Measurements from ENCODE around the gene IPO7. TPM values are rescaled to one million over a fixed set of nuclear protein-coding genes. Genes with fewer than 3 reads are reported as not detected.

Gene IPO7
- total RNA-seq, 1 donor from 2014 or later: 120 TPM

- Histone ChIP-seq H3K4me3 (peak overlapping the region; percentile 74), H3K27me3 (no peaks in the 10 kb centered on the region), H3K36me3 (no peaks in the 10 kb centered on the region), H3K4me1 (peaks cover 14% of the 10 kb centered on the region), H3K27ac (peak overlapping the region; percentile 98), H3K9me3 (no peaks in the 10 kb centered on the region)
- DNase-seq: peak; percentile 92
- peak; percentile 79 for ATAC-seq
- intact Hi-C loops (cut with DNase I): no loop called here
- no peak for TF ChIP-seq CTCF (IDR thresholded peaks at IDR 0.05)
Observed at GRCh38 chr11:9461063-9461759, 76.8 kb downstream of the IPO7 start.

- H3K4me3 ChIP-seq: peak overlapping the region; percentile 74
- no peak for DNase-seq
- H3K4me1 ChIP-seq: peaks cover 14% of the 10 kb centered on the region
- no peak for ATAC-seq
- H3K9me3 ChIP-seq: no peaks in the 10 kb centered on the region
- no peaks in the 10 kb centered on the region for H3K27me3 ChIP-seq
- no peak for TF ChIP-seq CTCF (IDR thresholded peaks at IDR 0.05)
- intact Hi-C loops (cut with DNase I): no loop called here
- H3K36me3 ChIP-seq: no peaks in the 10 kb centered on the region
- peak overlapping the region; percentile 98 for H3K27ac ChIP-seq
Observed at GRCh38 chr11:9461760-9462134, 77.3 kb downstream of the IPO7 start.

- intact Hi-C loops (cut with DNase I): no loop called here
- no peaks in the 10 kb centered on the region for H3K9me3 ChIP-seq
- H3K27me3 ChIP-seq: no peaks in the 10 kb centered on the region
- H3K4me1 ChIP-seq: peaks cover 14% of the 10 kb centered on the region
- no peaks in the 10 kb centered on the region for H3K36me3 ChIP-seq
- DNase-seq: peak; percentile 33
- peak overlapping the region; percentile 74 for H3K4me3 ChIP-seq
- ATAC-seq: no peak
- peak overlapping the region; percentile 98 for H3K27ac ChIP-seq
- TF ChIP-seq CTCF (IDR thresholded peaks at IDR 0.05): no peak
Observed at GRCh38 chr11:9462172-9462799, 77.8 kb downstream of the IPO7 start.

GRCh38 chr11:9462806-9463537 lies 78.5 kb downstream of the IPO7 start:
- DNase-seq (no peak), ATAC-seq (no peak)
- Histone ChIP-seq H3K4me1 (peaks cover 14% of the 10 kb centered on the region), H3K27me3 (no peaks in the 10 kb centered on the region), H3K36me3 (no peaks in the 10 kb centered on the region), H3K4me3 (peak overlapping the region; percentile 74), H3K9me3 (no peaks in the 10 kb centered on the region), H3K27ac (peak overlapping the region; percentile 98)
- no peak for TF ChIP-seq CTCF (IDR thresholded peaks at IDR 0.05)
- intact Hi-C loops (cut with DNase I): no loop called here

- Histone ChIP-seq H3K4me3 (no peak overlapping the region), H3K27ac (no peak overlapping the region), H3K27me3 (no peaks in the 10 kb centered on the region), H3K9me3 (no peaks in the 10 kb centered on the region), H3K4me1 (no peaks in the 10 kb centered on the region), H3K36me3 (peaks cover 54% of the 10 kb centered on the region)
- TF ChIP-seq CTCF (IDR thresholded peaks at IDR 0.05): no peak
- ATAC-seq (no peak), DNase-seq (no peak)
- intact Hi-C loops (cut with DNase I): no loop called here
Observed at GRCh38 chr11:9470765-9471164, 86.3 kb downstream of the IPO7 start.
